HepG2 (cell line): ENCODE data around the gene RNF208. TPM values are rescaled to one million over a fixed set of nuclear protein-coding genes. Genes with fewer than 3 reads are reported as not detected.

ENCODE experiments used
- ATF6 ChIP-seq: sonication (generic); formaldehyde crosslinking; conservative IDR thresholded peaks from 2 replicates; pipeline ENCODE4 v1.4.0; 2020; ENCODE audit warnings: missing genetic modification reagents
- E2F5 ChIP-seq: sonication (generic); formaldehyde crosslinking; conservative IDR thresholded peaks from 2 replicates; pipeline ENCODE4 v1.4.0; 2020; ENCODE audit warnings: missing genetic modification reagents
- ELF4 ChIP-seq: sonication (generic); formaldehyde crosslinking; IDR thresholded peaks from 2 replicates; pipeline ENCODE4 v1.5.0; 2020; ENCODE audit warnings: missing genetic modification reagents, mild to moderate bottlenecking, moderate library complexity, borderline replicate concordance
- ERF ChIP-seq: IDR thresholded peaks from 2 replicates; pipeline ENCODE4 v1.6.1; 2018; ENCODE audit warnings: missing biosample characterization, missing genetic modification reagents
- FOSL2 ChIP-seq: sonication (generic); formaldehyde crosslinking; IDR thresholded peaks from 2 replicates; pipeline ENCODE4 v1.4.0; 2020; ENCODE audit warnings: missing genetic modification reagents
- FOXA1 ChIP-seq, 2 experiments: fragments of 450-650 bp in 1 of 2; sonication (generic) in 1 of 2; formaldehyde crosslinking in 1 of 2; IDR thresholded peaks; 2 replicates each; pipeline versions ENCODE4 v1.4.0 to v1.6.1; 2016 to 2020; ENCODE audit warnings: missing genetic modification reagents in 1 of 2
- MEF2D ChIP-seq: sonication (generic); formaldehyde crosslinking; IDR thresholded peaks from 2 replicates; pipeline ENCODE4 v1.5.1; 2020; ENCODE audit warnings: mild to moderate bottlenecking, missing genetic modification reagents
- PBX2 ChIP-seq: IDR thresholded peaks from 2 replicates; pipeline ENCODE4 v1.6.1; 2016; ENCODE audit warnings: control low read depth
- RELA ChIP-seq: sonication (generic); formaldehyde crosslinking; IDR thresholded peaks from 2 replicates; pipeline ENCODE4 v1.4.0; 2020; ENCODE audit warnings: missing genetic modification reagents
- REXO4 ChIP-seq: sonication (generic); formaldehyde crosslinking; IDR thresholded peaks from 2 replicates; pipeline ENCODE4 v1.8.0; 2022; ENCODE audit warnings: missing genetic modification reagents, mild to moderate bottlenecking, borderline replicate concordance
- SP2 ChIP-seq: sonication (generic); formaldehyde crosslinking; IDR thresholded peaks from 2 replicates; pipeline ENCODE4 v1.5.1; 2020; ENCODE audit warnings: mild to moderate bottlenecking, missing genetic modification reagents
- TBX3 ChIP-seq: fragments of 450-650 bp; IDR thresholded peaks from 2 replicates; pipeline ENCODE4 v1.6.1; 2017; ENCODE audit warnings: antibody characterized with exemption, mild to moderate bottlenecking, inconsistent platforms, borderline replicate concordance
- ZNF782 ChIP-seq: sonication (generic); formaldehyde crosslinking; IDR thresholded peaks from 2 replicates; pipeline ENCODE4 v1.4.0; 2020; ENCODE audit warnings: missing genetic modification reagents, mild to moderate bottlenecking, borderline replicate concordance
- ZNF790 ChIP-seq: sonication (generic); formaldehyde crosslinking; IDR thresholded peaks from 2 replicates; pipeline ENCODE4 v1.8.0; 2022; ENCODE audit warnings: missing genetic modification reagents, mild to moderate bottlenecking, borderline replicate concordance
- ZNF83 ChIP-seq: sonication (generic); formaldehyde crosslinking; IDR thresholded peaks from 2 replicates; pipeline ENCODE4 v1.4.0; 2020; ENCODE audit warnings: missing genetic modification reagents, mild to moderate bottlenecking, borderline replicate concordance
- polyA plus RNA-seq, 8 experiments: library from polyadenylated mRNA; depleted of rRNA in 3 of 8; stranded (reverse) in 7 of 8; unstranded in 1 of 8; fragments of >200 nt; fragmentation: Illumina TruSeq in 4 of 8; extraction: Trizol in 4 of 8; gene quantifications; 2 replicates each; pipeline versions ENCODE4 v1.2.1 to v1.2.3, GENCODE V29; 2011 to 2016; ENCODE audit warnings: low read depth in 4 of 8, missing spikeins in 1 of 8, mixed read lengths in 1 of 8; ENCODE audit not compliant: insufficient read depth in 1 of 8
- total RNA-seq, 5 experiments: library from RNA; depleted of rRNA; stranded (reverse); fragments of >200 nt; fragmentation: Illumina TruSeq; extraction: Trizol; gene quantifications; 2 replicates each; pipeline ENCODE4 v1.2.3, GENCODE V29; 2016; ENCODE audit warnings: low read depth in 1 of 5
- TF ChIP-seq, protein P1 (sequence below): sonication (generic); formaldehyde crosslinking; IDR thresholded peaks from 2 replicates; pipeline ENCODE4 v1.4.0; 2020; ENCODE audit warnings: missing genetic modification reagents
- TF ChIP-seq, protein P2 (sequence below): sonication (generic); formaldehyde crosslinking; IDR thresholded peaks from 2 replicates; pipeline ENCODE4 v1.4.0; 2020; ENCODE audit warnings: missing genetic modification reagents, borderline replicate concordance
- TF ChIP-seq, protein P3 (sequence below): sonication (generic); formaldehyde crosslinking; IDR thresholded peaks from 2 replicates; pipeline ENCODE4 v1.5.1; 2020; ENCODE audit warnings: missing genetic modification reagents, mild to moderate bottlenecking, borderline replicate concordance

The RNF208 gene
- total and polyA plus RNA-seq, 2 of the 13 experiments (the other 11 are each of a cell fraction or from before 2014, with no cell fraction given) = 1.6 to 2.1 TPM

DNA sequence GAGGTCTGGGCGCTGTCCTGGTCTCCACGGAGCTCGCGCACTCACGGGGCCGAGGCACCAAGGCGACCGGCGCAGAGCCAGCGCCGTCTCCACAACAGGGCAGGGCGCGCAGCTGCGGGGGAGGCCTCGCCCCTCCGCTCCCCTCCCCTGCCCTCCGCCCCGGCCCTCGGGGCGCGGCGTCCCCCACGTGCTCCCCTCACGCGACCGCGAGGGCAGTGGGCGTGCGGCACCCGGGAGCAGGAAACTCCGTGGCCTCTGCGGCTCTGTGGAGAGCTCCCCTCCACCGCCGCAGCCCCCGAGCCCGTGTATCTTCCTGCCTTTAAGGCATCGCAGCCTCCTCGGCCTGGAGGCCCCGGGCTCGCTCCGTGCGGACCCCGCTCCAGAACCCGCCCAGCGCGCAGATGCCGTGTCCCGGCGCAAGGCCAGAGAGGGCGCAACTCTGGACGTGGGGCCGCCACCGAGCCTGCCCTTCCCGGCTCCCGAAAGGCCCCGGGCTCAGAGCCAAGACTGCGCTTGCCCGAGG is 18.3 kb upstream of the RNF208 start (continued):
- TF ChIP-seq PBX2 (CRISPR knock-in tag) = no peak
- TF ChIP-seq MEF2D (CRISPR knock-in tag) = no peak
- TF ChIP-seq ZNF790 (CRISPR knock-in tag) = peak; percentile 93; the same call in 1 of the 2 replicates
- TF ChIP-seq FOXA1 (IDR thresholded peaks at IDR 0.05) = no peak
- no peak for TF ChIP-seq FOXA1 (CRISPR knock-in tag; IDR thresholded peaks at IDR 0.05)
- 0 out of 2 replicates have a peak, but pooled peaks have one; percentile 39 for TF ChIP-seq ATF6 (CRISPR knock-in tag)
- no peak; the same call in 1 of the 2 replicates for TF ChIP-seq ERF
- TF ChIP-seq SP2 (CRISPR knock-in tag) = no peak
- peak; percentile 93 for TF ChIP-seq ZNF782 (CRISPR knock-in tag)
- TF ChIP-seq, protein P1, sequence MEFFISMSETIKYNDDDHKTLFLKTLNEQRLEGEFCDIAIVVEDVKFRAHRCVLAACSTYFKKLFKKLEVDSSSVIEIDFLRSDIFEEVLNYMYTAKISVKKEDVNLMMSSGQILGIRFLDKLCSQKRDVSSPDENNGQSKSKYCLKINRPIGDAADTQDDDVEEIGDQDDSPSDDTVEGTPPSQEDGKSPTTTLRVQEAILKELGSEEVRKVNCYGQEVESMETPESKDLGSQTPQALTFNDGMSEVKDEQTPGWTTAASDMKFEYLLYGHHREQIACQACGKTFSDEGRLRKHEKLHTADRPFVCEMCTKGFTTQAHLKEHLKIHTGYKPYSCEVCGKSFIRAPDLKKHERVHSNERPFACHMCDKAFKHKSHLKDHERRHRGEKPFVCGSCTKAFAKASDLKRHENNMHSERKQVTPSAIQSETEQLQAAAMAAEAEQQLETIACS (CRISPR knock-in tag) = peak; percentile 57
- TF ChIP-seq, protein P2, sequence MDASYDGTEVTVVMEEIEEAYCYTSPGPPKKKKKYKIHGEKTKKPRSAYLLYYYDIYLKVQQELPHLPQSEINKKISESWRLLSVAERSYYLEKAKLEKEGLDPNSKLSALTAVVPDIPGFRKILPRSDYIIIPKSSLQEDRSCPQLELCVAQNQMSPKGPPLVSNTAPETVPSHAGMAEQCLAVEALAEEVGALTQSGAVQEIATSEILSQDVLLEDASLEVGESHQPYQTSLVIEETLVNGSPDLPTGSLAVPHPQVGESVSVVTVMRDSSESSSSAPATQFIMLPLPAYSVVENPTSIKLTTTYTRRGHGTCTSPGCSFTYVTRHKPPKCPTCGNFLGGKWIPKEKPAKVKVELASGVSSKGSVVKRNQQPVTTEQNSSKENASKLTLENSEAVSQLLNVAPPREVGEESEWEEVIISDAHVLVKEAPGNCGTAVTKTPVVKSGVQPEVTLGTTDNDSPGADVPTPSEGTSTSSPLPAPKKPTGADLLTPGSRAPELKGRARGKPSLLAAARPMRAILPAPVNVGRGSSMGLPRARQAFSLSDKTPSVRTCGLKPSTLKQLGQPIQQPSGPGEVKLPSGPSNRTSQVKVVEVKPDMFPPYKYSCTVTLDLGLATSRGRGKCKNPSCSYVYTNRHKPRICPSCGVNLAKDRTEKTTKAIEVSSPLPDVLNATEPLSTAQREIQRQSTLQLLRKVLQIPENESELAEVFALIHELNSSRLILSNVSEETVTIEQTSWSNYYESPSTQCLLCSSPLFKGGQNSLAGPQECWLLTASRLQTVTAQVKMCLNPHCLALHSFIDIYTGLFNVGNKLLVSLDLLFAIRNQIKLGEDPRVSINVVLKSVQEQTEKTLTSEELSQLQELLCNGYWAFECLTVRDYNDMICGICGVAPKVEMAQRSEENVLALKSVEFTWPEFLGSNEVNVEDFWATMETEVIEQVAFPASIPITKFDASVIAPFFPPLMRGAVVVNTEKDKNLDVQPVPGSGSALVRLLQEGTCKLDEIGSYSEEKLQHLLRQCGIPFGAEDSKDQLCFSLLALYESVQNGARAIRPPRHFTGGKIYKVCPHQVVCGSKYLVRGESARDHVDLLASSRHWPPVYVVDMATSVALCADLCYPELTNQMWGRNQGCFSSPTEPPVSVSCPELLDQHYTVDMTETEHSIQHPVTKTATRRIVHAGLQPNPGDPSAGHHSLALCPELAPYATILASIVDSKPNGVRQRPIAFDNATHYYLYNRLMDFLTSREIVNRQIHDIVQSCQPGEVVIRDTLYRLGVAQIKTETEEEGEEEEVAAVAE = peak; percentile 5; the same call in 1 of the 2 replicates
- 0 out of 2 replicates have a peak, but pooled peaks have one; percentile 14 for TF ChIP-seq E2F5 (CRISPR knock-in tag)
- TF ChIP-seq TBX3 = no peak
- TF ChIP-seq ELF4 = no peak
- no peak for TF ChIP-seq REXO4 (CRISPR knock-in tag)
- no peak for TF ChIP-seq FOSL2 (CRISPR knock-in tag)
- no peak for TF ChIP-seq RELA (CRISPR knock-in tag)
- 0 out of 2 replicates have a peak, but pooled peaks have one; percentile 35 for TF ChIP-seq ZNF83
- TF ChIP-seq, protein P3, sequence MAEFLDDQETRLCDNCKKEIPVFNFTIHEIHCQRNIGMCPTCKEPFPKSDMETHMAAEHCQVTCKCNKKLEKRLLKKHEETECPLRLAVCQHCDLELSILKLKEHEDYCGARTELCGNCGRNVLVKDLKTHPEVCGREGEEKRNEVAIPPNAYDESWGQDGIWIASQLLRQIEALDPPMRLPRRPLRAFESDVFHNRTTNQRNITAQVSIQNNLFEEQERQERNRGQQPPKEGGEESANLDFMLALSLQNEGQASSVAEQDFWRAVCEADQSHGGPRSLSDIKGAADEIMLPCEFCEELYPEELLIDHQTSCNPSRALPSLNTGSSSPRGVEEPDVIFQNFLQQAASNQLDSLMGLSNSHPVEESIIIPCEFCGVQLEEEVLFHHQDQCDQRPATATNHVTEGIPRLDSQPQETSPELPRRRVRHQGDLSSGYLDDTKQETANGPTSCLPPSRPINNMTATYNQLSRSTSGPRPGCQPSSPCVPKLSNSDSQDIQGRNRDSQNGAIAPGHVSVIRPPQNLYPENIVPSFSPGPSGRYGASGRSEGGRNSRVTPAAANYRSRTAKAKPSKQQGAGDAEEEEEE (CRISPR knock-in tag) = no peak
